ENCODE measurements around the gene FBXO17.
"Not testable (repeated sequence)": the region's sequence is repeated elsewhere in the genome, so short reads cannot be mapped to it uniquely, and the experiment has no call there.

The FBXO17 gene

DNA sequence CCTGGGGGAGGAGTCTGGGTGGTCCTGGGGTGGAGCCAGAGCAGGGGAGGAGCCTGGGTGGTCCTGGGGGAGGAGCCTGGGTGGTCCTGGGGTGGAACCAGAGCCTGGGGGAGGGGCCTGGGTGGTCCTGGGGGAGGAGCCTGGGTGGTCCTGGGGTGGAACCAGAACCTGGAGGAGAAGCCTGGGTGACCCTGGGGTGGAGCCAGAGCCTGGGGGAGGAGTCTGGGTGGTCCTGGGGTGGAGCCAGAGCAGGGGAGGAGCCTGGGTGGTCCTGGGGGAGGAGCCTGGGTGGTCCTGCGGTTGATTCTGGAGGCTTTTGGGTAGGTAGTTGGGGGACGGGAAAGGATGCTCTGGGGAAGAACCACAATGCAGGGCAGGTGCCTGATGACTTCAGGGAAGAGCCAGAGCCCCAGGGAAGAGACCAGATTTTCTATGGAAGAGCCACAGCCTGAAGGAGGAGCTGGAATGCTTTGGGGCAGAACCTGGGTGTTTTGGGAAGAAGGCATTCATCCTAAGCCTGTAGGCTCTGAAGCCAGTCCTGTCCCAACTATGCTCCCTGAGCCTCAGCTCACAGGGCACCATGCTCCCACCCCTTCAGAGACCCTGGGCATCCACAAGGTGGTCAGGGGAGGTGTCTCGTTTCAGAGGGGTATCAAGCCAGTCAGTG lies 29.8 kb downstream of the FBXO17 start:
- DNase-seq: peak in 1 of 56 donors; percentile 9

DNA sequence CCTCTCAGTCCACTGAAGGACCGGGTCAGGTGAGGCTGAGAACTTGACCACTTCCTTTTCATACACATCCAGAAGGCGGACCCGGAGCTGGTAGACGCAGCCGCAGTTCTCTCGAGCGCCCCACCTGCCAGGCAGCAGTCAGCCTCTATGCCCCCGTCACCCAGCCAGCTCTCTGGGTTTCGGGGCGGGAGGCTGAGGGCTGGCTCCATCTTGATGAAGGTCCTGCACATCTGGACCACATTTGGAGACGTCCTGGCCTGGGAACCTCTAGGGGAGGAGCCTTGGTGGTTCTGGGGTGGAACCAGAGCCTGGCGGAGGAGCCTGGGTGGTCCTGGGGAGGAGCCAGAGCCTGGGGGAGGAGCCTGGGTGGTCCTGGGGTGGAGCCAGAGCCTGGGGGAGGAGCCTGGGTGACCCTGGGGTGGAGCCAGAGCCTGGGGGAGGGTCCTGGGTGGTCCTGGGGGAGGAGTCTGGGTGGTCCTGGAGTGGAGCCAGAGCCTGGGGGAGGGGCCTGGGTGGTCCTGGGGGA lies 30.5 kb downstream of the FBXO17 start:
- DNase-seq: peak in 1 of 56 donors; percentile 10

DNA sequence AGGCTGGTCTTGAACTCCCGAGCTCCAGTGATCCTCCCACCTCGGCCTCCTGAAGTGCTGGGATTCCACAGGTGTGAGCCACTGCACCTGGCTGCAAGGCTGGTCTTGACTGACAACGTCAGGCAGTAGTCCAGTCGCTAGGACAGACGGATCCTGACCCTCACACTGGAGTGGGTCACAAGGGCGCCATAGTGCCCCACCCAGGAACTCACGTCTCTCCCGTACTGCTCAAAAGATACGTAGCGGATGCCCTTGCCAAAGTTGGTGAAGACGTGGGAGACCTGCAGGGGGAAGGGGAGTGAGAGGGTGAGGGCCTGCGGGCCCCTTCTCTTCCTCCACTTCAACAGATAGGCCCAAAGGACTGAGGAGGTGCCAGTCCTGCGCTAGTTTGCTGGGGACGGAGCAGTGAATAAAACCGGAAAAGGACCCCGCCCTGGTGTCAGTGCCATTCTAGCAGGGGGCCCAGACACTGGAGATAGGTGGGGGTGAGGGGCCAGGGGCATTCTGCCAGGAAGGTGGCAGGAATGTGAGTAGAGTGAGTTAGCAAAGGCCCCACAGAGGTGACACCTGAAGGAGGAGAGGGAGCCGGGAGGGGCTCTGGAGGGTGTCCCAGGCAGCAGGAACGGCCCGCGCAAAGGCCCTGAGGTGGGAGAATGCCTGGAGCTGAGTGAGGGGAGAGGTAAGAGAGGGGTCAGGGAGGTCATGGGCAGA lies 32.9 kb downstream of the FBXO17 start:
- DNase-seq: no peak

DNA sequence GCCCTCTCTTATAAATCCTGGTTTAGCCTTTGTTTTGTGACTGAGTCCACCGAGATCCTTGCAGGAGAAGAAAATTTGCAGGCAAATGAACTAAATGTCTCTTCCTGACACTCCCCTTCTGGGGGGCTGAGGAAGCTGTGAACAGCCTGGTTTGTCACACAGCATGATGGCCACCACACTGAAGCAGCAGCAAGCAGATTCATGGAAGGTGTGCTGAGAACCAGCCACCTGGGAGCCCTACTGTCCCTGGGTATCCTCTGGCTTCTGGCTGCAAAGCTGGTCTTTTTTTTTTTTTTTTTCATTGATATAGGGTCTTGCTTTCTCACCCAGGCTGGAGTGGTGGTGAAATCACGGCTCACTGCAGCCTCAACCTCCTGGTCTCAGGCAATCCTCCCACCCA lies 33.6 kb downstream of the FBXO17 start:
- no peak for DNase-seq

DNA sequence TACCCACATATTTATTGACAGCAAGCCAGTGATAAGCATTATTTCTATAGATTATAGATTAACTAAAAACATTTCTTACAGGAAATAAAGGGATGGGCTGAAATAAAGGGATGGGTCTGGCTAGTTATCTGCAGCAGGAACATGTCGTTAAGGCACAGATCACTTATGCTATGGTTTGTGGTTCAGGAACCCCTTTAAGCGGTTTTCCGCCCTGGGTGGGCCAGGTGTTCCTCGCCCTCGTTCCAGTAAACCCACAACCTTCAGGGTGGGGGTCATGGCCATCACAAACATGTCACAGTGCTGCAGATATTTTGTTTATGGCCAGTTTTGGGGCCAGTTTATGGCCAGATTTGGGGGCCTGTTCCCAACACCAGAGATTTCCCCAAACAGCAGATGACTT lies 34.1 kb downstream of the FBXO17 start:
- DNase-seq: not testable (repeated sequence)

DNA sequence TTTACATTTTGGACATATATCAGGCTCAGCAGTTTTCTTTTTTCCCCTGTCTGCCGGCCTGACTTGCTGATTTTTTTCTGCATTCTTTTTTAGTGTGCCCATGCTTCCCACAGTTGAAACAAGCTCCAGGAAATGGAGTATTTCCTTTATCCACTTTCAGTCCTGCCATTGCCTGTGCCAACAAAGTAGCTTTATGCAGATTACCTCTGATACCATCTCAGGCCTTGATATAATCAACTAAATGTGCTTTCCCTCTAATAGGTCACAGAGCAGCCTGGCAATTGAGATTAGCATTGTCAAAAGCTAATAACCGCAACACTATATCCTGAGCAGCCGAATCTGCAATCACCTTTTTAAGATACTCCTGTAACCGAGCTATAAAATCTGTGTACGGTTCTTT lies 35.6 kb downstream of the FBXO17 start:
- no peak for DNase-seq

DNA sequence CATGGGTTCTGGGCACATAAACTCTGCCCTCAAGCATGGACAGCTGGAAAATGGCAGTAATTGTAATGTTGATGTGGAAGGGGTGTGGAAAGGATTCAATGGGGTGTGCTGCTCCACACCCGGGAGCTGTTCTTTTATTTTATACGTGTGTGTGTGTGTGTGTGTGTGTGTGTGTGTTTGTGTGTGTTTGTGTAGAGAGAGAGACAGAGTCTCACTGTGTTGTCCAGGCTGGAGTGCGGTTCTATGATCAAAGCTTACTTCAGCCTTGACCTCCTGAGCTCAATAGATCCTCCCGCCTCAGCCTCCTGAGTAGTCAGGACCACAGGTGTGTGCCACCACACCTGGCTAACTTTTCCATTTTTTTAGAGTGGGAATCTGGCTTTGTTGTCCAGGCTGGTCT lies 42.0 kb downstream of the FBXO17 start:
- no peak for DNase-seq

DNA sequence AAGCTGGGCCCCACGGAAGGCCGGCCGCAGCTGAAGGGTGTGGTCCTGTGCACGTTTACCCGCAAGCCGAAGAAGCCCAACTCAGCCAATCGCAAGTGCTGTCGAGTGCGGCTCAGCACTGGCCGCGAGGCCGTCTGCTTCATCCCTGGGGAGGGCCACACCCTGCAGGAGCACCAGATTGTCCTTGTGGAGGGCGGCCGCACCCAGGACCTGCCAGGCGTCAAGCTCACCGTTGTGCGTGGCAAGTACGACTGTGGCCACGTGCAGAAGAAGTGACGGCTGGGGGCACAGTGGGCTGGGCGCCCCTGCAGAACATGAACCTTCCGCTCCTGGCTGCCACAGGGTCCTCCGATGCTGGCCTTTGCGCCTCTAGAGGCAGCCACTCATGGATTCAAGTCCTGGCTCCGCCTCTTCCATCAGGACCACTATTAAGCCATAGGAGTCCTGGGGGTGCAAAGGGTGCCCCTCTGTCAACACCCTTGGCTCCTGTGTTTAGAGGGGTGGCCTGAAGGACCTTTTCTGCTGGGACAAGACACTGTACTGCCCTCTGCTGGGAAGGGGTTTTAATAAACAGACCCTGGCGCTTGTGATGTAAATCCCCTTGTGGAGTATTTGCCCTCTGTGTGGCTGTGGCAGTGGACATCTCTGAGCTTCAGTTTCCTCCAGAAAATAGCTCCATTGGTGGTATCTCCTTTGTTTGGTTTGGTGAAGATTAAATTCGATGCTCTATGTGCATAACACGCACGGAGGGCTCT lies 42.9 kb downstream of the FBXO17 start:
- no peak for DNase-seq

DNA sequence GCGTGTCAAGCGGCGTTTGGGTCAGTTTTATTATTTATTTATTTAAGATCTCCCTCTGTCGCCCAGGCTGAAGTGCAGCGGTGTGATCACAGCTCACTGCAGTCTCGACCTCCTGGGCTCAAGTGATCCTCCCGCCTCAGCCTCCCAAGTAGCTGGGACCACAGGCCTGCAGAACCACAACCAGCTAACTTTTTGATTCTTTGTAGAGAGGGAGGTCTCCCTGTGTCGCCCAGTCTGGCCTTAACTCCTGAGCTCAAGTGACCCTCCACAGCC lies 44.1 kb downstream of the FBXO17 start:
- DNase-seq: no peak

DNA sequence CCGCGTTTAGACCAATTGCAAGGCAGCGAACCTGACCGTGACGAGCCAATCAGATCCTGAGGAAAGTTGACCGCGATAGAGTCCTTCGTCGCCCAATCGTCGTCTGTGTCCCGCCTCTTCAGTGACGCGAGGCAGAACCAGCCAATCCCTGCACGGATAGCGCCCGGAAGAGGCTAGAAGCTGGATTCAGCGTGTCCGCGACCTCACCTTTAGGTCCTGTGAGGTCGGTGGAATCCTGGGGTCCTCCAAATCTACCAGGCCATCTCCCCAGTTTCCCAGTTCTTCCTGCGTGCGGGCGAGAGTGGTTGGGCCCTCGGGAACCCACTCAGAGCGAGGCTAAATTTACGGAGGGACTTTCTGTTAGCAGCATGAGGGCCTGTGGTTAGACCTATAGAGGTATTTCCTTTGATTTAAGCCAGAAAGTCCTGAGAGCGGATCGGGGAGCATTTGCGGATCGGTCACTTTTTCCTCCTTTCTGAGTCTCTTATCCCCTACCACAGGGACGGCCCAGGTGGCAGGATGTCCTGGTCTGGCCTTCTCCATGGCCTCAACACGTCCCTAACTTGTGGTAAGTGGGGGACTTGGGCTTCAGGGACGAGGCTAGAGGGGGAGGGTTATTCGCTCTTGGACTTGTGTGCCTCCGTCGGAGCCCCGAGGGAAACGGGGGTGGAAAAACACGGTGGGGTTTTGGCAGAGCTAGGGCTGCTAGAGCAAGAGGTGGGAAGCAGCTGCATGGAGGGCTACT lies 44.6 kb downstream of the FBXO17 start, which contains the start of gene MRPS12:
Gene MRPS12, plus strand, starts transcription at position 169 of the 745 bp plus-strand sequence. Its CDS starts 351 bp downstream, at position 520.
- peak in 45 of 56 donors; percentile 92 to 99 (median 98) for DNase-seq

DNA sequence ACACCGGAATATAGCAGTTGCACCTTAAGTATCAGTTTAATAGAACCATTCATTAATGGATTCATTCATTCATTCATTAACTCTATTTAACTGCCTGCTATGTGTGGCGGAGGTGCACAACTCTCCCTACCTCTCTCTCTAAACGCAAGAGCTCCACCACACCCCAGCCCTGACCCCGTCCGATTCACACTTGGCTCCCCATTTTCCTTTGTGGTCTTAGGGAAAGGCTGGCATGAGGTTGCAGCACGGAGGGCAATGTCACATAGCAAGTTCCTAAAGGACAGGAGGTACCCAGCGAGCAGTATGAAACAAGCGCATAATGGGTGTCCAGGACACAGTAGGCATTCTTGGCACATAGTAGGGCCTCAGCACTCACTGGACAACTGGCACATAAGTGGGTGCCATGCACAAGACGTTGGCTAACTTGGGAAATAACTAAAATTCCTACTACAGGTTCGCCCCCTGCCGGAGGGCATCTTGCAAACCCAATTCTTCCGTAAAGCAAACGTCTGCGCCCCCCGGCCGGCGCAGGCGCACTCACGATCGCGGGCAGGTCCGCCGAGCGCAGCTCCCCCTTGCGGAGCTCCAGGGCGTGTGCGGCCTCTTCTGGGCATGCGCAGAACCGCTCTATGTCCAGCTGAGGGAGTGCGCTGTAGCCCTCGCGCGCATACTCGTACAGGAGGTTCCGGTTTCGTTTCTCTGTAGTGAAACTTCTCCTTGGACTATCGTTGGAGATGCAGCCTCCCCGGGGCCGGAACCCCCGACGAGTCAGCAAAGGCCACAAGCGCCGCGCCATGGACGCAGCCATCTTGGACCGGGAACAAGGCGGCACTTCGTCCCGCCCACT lies 45.4 kb downstream of the FBXO17 start, which contains the start of gene SARS2:
Gene SARS2, minus strand, starts transcription at position 835 of the 847 bp plus-strand sequence. Its CDS starts 27 bp downstream, at position 808.
- DNase-seq: peak; percentile 78 to 100 (median 94)

DNA sequence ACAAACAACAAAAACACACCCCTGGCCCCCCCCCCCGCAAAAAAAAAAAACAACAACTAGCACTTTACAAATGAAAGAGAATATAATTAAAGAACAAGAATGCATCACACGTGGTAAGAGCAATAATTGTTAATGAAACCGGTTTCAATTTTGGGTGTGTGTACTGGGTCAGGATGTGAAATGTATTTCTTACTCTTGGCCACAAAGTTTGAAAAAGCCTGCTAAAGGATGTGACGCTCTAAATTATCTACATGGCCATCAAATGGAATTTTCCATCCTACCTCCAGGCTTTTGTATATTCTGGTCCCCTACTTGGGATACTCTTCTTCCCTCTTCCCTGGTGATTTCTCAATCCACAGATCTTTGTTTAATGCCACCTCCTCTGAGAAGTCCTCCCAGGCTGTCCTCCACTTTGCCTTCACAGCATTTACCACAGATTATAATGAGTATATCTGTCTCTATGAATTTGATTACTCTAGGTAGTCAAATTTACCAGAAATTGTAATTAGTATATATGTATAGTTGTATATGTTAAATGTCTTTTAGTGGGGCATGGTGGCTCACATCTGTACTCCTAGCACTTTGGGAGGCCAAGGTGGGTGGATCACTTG lies 47.0 kb downstream of the FBXO17 start:
- no peak for DNase-seq

DNA sequence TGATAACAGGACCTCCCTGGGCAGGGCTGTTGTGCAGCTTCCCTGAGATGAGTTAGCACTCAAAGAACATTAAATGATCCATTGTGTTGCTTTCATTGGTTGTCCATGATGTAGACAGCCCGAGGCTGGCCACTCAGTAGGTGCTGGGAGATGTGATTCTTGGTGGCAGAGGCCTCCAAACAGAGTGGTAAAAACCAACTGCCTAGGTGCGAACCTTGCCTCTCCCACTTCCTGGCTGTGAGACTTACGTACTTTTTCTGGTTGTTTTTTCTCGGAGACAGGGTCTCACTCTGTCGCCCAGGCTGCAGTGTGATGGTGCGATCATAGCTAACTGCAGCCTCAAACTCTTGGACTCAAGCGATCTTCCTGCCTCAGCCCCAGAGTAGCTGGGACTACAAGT lies 51.2 kb downstream of the FBXO17 start:
- DNase-seq: no peak

DNA sequence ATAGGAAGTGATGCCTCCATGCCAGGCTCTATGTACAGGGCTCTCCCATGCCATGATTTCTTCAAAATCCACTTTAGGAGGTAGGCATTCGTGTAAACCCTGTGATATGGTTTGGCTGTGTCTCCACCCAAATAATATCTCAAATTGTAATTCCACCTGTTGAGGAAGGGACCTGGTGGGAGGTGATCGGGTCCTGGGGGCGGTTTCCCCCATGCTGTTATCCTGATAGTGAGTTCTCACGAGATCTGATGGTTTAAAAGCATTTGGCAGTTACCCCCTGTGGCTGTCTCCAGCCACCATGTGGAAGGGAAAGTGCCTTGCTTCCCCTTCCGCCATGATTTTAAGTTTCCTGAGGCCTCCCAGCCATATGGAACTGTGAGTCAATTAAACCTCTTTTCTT lies 53.1 kb downstream of the FBXO17 start:
- DNase-seq: no peak

DNA sequence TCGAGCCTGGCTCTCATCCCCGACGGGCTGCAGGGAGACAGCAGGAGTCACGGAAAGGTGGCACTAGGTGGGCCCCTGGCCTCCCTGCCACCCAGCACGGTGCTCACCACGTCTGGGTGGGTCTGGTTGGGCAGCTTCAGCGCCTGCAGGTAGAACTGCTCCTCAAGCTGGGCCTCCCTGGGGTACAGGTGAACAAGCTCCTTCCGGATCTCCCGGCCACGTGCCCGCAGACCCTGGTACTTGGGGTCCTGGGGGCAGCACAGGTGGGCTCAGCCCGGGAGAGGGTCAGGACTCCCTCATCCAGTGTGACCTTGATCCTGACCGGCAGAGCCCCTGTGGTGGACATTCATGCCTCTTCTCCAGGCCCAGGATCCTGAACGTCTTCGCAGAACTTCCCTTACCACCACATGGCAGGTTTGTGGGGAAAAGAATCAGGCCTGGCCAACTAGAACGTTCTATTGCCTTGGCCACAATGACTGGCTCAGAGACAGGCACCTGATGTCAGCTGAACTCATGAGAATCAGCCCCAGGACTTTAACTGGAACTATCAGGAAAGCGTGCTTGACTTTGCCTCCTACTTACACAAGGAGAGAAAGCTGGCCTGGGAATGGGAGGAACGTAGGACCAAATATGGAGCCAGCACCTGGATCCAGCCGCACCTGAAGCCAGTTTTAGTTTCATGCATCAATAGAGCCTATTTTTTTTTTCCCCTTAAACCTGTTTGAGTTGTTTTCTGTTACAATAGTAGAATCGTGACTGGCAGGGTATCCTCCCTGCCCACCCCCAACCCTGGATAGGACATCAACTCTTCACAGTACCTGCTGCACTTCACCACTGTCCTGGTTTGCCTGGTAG lies 53.9 kb downstream of the FBXO17 start:
- no peak for DNase-seq

DNA sequence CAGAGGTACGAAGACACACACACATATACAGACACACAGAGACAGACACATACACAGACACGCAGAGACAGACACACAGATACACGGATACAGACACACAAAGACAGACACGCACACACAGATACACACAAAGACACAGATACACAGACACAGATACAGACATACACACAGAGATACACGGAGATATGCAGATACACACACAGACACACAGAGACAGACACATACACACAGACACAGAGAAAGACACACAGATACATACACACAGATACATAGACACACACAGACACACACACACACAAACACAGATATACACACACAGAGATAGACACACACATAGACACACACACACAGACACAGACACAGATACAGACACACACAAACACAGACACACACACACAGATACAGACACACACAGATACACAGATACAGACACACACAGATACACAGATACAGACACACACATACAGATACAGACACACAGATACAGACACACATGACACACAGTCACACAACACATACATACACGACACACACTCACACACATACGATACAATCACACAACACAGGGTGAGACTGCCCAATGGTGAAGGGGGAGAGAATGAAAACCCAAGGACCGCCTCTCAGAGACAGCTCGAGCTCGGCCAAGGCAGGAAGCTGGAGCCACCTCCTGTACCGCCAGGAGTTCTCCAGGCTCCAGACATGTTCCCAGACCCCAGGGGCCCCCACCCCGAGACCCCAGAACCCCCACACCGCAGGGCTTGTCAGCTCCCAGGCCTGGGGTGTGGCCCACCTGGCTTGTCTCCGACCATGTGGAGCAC lies 54.7 kb downstream of the FBXO17 start:
- no peak for DNase-seq

DNA sequence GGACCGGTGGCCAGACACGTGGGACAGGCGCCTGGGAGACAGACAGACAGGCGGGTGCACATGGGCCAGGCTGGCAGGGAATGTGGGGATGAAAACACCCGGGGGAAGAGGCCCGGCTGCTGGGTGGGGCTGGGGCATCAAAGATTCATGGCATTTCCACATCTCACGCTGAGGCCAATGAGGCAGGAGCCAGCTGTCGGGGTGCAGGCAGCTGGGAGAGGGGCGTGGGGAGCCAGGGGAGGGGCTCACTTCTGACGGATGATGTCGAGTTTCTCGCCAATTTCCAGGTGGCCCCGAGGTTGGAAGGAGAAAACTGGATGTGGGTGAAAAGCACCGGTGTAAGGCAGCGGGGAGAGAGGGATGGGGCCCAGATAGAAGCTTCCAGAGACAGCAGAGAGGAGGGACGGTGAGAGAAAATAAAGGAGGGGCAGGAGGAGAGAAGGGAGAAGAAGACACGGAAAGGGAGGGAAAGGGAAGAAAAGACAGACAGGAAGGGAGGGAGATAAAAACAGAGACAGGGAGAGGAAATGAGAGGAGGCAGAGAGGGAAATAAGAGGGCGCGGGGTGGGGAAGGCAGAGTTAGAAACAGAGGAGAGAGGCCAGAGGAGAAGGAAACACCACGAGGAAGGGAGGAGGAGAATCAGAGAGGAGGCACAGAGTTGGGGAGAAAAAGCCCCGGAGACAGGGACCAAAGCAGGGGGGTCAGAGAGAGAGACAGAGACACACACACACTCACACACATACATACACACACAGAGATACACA lies 55.5 kb downstream of the FBXO17 start:
- DNase-seq: no peak

Data from amygdala (tissue), 56 donors.